ENCODE data around the gene MAN1A1. TPM values are rescaled to one million over a fixed set of nuclear protein-coding genes. Genes with fewer than 3 reads are reported as not detected.
"Not testable (repeated sequence)": the region's sequence is repeated elsewhere in the genome, so short reads cannot be mapped to it uniquely, and the experiment has no call there.

Gene MAN1A1
- total RNA-seq, 4 donors from 2014 or later = 210 to 247 (median 229) TPM

DNA sequence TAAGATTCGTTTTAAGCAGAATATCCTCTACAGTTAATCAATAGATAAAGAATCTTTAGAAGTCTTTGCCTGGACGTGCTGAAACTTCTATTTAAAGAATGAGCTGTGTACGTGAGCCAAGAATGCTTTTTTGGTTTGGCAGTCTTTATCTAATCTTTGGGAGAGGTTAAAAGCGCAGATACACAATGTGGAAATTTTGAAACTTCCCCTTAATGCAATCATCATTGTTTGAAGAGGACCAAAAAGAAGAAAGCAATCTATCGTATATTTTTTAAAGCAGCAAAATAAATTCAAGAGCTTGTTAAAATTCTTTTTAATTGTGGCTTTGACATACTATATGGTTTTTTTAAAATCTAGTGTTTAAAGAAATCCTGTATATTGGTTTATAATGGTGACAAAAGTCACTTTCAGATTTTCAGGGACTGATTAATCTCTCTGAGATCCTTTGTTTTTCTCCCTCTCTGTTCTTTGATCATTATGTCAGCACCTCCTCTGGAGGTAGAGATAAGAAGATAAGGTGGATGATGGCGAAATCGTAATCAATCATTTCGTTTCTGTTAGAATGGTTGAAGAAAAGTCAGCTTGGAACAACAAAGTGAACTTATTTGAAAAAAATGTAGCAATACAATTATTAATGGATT lies 179.0 kb downstream of the MAN1A1 start:
- DNase-seq (ENCODE audit: low spot score) = no peak
- TF ChIP-seq, protein P1, sequence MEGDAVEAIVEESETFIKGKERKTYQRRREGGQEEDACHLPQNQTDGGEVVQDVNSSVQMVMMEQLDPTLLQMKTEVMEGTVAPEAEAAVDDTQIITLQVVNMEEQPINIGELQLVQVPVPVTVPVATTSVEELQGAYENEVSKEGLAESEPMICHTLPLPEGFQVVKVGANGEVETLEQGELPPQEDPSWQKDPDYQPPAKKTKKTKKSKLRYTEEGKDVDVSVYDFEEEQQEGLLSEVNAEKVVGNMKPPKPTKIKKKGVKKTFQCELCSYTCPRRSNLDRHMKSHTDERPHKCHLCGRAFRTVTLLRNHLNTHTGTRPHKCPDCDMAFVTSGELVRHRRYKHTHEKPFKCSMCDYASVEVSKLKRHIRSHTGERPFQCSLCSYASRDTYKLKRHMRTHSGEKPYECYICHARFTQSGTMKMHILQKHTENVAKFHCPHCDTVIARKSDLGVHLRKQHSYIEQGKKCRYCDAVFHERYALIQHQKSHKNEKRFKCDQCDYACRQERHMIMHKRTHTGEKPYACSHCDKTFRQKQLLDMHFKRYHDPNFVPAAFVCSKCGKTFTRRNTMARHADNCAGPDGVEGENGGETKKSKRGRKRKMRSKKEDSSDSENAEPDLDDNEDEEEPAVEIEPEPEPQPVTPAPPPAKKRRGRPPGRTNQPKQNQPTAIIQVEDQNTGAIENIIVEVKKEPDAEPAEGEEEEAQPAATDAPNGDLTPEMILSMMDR (IDR thresholded peaks at IDR 0.05) = no peak
- ATAC-seq (ENCODE audit: low FRiP score) = no peak

DNA sequence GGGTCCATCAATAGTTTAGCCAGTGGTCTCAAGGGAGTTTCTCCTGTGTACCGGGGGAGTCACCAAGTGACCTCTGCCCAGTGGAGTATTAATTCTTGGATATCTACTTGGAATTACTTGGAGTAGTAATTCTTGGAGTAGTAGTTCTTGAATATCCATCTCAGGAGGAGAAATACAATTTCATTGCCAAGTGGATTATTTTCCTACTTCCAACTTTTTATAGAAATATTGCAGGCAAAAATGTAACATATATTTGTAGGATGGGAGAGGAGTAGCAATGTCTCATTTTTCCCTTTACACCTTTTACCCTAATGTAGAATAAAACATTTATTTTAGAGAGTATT lies 179.5 kb downstream of the MAN1A1 start:
- TF ChIP-seq, protein P1 (IDR thresholded peaks at IDR 0.05) = no peak
- DNase-seq (ENCODE audit: low spot score) (no peak), ATAC-seq (ENCODE audit: low FRiP score) (no peak)

DNA sequence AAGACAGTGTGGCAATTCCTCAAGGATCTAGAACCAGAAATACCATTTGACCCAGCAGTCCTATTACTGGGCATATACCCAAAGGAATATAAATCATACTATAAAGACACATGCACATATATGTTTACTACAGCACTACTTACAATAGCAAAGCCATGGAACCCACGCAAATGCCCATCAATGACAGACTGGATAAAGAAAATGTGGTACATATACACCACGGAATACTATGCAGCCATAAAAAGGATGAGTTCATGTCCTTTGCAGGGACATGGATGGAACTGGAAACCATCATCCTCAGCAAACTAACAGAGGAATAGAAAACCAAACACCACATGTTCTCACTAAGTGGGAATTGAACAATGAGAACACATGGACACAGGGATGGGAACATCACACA lies 180.2 kb downstream of the MAN1A1 start:
- not testable (repeated sequence) for DNase-seq (ENCODE audit: low spot score); ATAC-seq (ENCODE audit: low FRiP score)

DNA sequence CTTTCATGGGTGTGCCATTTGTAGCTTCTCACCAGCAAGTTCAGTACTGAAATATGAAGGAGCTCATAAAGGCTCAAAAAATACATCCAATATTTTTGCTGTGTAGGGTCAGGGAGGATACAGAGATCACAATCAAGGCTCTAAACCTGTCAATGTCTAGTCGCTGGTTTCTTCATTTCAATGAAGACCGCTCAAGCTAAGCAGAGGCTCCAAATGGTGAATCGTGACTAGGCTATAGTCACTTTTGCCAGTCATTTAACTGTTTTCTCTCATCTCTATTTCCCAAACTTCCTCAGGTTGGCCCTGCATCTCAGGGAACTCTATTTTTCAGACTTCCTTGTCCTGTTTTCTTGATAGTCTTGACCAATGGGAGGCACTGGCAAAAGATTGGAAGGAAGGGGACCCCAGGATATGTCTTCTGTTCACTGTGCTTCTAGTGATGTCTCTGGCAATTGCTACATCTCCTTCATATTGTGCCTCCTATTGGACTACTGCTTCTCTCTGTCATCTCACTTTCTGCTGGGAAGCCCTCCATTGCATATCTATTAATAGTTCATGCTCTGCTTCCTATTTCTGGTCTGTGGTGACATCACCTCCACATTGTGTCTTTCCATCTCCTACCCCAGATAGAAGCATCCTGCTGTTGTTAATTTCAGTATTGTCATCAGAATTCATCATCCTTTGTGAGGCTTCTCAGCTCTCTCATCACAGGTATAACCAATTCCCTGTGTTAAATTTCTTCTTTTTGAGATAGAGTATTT lies 183.4 kb downstream of the MAN1A1 start:
- no peak for ATAC-seq (ENCODE audit: low FRiP score)
- TF ChIP-seq, protein P1 (IDR thresholded peaks at IDR 0.05) = no peak
- no peak for DNase-seq (ENCODE audit: low spot score)

DNA sequence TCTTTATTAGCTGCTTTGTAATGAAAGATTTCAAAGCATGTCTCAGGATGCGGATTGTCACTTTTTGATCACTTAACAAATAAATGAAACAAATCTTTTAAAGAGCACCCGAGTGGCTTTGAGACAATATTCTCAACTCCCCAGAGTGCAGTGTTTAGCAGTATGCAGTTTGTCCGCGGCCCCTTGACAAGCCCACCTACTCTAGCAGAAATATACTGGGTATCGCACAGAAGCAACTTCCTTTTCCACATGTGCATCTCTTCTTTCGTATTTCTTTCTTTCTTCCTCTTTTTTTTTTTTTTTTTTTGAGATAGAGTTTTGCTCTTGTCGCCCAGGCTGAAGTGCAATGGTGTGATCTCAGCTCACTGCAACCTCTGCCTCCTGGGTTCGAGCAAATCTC lies 186.6 kb downstream of the MAN1A1 start:
- TF ChIP-seq, protein P1 (IDR thresholded peaks at IDR 0.05) = no peak
- ATAC-seq (ENCODE audit: low FRiP score) (no peak), DNase-seq (ENCODE audit: low spot score) (no peak)

DNA sequence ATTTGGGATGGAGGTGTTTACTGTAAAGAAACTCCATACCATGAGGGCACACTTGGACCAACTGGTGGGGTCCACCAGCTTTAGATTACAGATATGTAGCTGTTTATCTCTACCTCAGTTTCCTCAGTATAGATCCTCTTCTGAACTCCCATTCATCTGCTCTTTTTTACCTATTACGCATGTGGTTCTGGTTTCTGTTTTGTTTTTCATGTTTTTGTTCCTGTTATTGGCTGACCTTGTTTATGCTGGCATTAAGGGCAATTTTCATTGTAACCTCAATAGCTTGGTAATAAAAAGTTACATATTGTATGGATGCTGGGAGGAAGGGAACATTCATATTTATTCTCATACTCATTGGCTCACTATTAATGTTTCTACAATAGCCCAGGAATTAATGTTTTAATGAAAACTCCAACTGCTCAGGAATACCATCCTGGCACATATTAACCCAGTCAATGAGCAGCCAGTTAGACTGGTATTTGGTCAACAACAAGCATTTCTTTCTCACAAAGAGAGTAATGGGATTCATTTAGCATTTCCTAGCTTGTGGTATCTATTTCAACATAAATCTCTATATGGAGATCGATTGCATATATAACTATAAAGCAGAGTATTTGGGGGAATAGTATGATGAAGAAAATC lies 187.3 kb downstream of the MAN1A1 start:
- ATAC-seq (ENCODE audit: low FRiP score) (no peak), DNase-seq (ENCODE audit: low spot score) (no peak)
- TF ChIP-seq, protein P1 (IDR thresholded peaks at IDR 0.05) = no peak

DNA sequence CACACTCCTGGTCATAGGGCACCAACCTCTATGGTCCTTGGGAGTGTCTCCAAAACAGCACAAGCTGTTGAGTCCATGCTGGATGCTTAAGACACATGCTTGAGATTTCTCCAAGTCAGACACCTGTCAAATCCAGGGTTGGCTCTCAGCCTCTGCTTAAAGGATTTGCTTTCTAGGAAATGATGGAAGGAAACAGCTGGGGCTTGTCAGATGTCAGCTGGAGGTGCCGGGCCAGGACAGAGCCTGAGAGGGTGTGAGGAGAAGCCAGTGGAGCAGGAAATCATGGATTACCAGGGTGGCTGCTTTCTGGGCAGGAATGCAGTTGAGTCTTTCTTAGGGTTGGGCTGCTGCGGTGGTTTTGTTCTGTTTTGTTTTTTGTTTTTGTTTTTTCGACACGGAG lies 188.1 kb downstream of the MAN1A1 start:
- ATAC-seq (ENCODE audit: low FRiP score) (no peak), DNase-seq (ENCODE audit: low spot score) (no peak)
- TF ChIP-seq, protein P1 (IDR thresholded peaks at IDR 0.05) = no peak

All from omental fat pad (tissue), 4 donors.